GM18909 (cell line): ENCODE data around the gene CRIP3.

Experiments
- ATAC-seq: cut with Tn5 transposase; IDR thresholded peaks from one replicate; pipeline ENCODE4 v1.9.1; 2021; ENCODE audit warnings: mild to moderate bottlenecking; ENCODE audit not compliant: unreplicated experiment, poor library complexity

Gene CRIP3

GRCh38 chr6:43290905-43291355 is 17.7 kb downstream of the CRIP3 start:
- no peak for ATAC-seq

GRCh38 chr6:43290339-43290904 is 18.2 kb downstream of the CRIP3 start:
- ATAC-seq: no peak

GRCh38 chr6:43287717-43288679 is 20.6 kb downstream of the CRIP3 start:
- ATAC-seq: no peak

DNA sequence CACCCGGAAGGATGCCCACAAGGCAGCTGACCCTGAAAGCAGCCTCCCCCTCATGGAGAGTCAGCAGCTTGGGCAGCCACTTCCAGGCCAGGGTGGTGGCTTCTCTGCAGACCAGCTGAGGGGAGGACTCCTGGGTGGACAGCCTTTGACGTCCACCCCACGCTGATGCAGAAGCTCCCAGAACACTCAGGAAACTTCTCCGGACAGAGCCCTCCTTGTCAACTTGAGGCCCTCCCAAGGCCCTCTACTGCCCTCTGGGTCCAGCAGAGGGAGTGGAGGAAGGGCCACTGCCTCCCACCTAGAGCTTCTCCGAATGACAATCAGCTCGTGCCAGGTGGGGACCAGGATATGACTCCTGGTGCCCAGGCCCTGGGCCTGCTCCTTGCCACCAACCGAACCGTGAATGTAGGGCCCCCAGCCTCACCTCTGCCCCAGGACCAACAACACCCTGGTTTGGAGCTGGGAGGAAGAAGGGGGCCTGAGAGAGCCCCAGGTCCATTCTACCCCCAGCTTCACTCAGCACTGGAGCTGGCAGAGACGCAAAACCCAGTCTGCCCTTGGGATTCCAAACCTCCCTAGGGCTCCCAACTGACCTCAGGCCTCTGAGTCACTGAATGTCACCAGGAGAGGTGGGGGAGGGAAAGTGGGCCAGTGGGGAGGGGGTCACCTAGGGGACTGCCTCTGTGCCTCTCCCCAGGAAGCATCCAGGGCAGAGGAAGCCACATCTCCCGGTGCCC is 21.5 kb downstream of the CRIP3 start:
- ATAC-seq: no peak

- no peak for ATAC-seq
Observed at GRCh38 chr6:43286456-43286979, 22.1 kb downstream of the CRIP3 start.

DNA sequence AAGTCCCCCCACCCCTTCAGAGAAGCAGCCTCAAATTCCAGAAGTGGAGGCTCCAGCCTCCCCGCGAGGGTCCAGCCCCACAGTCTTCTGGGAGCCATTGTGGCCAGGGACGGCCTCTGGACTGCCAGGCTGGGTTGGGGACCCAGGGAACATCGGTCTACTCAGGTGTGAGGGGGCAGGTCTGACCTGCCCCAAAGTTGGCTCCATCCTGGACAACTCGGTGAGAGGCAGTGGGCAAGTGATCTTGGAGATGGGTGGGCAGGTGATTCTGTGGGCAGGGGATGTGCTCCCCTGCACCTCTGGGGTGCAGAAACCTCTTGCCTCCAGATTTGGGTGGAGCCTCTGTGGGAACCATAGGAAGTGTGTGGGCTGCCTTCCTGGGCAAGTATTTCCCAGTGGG is 22.8 kb downstream of the CRIP3 start:
- ATAC-seq: no peak

GRCh38 chr6:43284991-43285781 is 23.4 kb downstream of the CRIP3 start:
- no peak for ATAC-seq

- no peak for ATAC-seq
Observed at GRCh38 chr6:43283905-43284304, 24.7 kb downstream of the CRIP3 start.

DNA sequence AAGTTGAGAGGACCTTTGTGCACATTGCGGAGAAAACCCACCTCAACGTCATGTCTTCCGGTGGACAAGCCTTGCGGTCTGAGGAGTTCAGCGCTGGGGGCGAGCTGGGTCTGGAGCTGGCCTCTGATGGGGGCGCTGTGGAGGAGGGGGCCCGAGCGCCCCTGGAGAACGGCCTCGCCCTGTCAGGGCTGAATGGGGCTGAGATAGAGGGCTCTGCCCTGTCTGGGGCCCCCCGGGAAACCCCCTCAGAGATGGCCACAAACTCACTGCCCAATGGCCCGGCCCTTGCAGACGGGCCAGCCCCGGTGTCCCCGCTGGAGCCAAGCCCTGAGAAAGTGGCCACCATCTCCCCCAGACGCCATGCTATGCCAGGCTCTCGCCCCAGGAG is 25.1 kb downstream of the CRIP3 start:
- no peak for ATAC-seq

DNA sequence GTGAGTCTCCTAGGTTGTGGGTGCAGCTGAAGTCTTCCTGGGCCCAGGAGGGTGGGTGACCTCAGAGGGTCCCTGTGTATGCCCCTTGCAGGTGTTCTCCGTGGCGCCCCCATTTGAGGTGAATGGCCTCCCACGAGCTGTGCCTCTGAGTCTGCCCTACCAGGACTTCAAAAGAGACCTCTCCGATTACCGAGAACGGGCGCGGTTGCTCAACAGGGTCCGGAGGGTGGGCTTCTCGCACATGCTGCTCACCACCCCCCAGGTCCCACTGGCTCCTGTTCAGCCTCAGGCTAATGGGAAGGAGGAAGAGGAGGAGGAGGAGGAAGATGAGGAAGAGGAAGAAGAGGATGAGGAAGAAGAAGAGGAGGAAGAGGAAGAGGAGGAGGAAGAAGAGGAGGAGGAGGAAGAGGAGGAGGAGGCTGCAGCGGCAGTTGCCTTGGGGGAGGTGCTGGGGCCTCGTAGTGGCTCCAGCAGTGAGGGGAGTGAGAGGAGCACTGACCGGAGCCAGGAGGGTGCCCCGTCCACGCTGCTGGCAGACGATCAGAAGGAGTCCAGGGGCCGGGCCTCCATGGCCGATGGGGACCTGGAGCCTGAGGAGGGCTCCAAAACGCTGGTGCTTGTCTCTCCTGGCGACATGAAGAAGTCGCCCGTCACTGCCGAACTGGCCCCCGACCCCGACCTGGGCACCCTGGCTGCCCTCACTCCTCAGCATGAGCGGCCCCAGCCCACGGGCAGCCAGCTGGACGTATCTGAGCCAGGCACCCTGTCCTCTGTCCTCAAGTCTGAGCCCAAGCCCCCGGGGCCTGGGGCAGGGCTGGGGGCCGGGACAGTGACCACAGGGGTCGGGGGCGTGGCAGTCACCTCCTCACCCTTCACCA is 25.8 kb downstream of the CRIP3 start:
- ATAC-seq: no peak

GRCh38 chr6:43282060-43282459 is 26.6 kb downstream of the CRIP3 start:
- ATAC-seq: no peak

DNA sequence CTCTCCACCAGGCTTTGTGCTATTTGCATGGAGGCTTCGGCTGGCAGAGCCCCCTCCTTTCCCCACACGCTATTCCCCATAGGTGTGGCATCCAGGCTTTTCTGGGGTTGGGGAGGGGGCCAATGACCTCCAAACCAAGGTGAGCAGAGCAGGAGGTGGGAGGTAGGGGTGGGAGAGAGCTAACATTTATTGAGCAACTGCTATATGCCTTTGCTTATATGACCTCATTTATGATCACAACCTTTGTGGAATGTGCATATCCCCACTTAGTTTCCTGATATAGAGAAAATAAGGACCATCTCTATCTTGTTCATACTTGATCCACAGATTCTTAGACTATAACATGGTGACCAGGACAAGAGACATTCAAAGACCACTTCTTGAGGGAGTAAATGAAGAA is 28.4 kb downstream of the CRIP3 start:
- no peak for ATAC-seq

- ATAC-seq: no peak
Observed at GRCh38 chr6:43278524-43279078, 30.0 kb downstream of the CRIP3 start.

DNA sequence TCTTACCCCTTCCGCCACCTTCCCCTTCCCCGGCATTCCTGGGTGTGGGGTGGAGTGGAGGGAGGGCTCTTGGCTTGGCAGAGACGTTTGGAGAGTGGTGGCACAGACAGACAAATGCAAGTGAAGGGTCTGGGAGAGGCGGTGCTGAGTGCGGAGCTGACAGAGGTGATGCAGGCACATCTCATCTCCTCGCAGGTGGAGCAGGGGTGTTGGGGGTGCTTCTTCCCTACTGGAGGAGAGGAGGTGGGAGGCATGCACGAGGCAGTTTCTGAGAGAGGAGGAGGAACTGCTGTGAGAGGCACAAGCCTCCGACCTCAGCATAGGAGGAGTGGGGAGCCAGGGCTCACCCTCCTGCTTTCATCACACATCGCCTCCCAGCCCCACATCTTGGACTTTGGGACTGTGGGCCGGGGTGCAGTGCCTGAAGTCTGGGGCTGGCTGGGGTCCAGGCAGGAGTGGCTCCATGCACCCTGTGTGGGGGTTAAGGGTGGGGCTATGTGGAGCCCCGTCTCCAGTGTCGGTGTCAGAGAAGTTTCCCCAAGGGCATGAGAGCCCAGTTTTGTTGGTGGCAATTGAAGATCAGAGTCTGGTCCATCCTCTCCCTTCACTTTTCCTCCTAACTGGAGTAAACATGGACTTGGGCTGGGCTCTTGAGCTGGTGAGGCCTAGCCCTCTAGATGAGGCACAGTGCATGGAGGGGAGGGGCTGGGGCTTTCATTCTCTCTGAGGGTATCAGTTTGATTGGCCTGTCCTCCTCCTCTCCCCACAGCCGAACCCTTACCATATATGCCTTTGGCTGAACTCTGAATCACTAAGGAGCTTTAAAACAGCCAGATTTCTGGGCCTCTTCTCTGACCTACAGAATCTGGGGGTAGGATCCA is 30.7 kb downstream of the CRIP3 start:
- ATAC-seq: no peak

DNA sequence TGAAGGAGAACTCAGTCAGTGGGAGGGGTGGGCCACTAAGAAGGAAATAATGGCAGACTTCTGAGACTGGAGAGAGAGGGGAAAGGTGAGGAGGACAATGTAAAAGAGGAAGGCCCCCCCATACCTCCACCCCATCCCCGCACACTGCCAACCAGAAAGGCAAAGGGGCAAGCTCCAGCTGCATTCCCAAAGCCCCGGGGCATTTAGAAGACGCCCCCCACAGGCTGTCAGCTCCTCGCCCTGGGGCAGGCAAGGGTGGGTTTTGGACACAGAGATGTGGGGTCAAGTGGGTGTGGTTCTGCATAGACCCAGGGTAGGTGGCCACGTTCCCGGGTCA is 31.4 kb downstream of the CRIP3 start:
- no peak for ATAC-seq

DNA sequence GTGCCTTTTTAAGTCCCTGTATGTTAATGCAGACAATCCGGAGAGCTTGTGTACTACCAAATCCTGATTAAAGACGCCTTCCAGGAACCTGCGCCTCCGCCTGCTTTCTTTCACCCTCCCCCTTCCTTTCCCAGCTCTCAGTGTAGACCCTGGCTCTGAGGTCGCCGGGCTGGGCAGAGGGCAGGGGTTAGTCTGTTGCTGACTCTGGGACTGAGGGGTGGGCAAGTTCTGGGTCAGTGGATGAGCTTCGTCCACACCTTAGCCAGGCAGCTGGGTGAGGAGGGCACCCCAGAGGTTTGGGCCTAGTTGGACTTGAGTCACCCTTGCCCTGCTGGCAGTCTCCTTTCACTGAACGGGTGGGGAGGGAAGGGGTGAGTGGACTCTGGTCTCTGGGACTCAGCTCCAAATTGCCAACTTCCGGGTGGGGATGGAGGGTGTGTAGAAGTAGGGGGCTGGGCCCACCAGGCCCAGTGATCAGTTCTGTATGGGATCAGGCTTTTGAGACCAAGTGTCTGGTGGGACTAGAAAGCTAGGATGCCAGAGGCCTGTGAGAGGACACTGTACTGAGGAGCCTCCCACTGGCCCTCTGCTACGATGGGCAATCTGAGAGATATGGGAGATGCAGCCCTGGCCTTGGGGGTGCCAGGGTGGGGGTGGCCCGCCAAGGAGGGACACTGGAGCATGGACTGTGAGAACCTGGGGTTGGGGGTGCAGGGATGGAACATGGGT is 31.9 kb downstream of the CRIP3 start:
- ATAC-seq: no peak

- ATAC-seq: no peak
Observed at GRCh38 chr6:43275801-43276576, 32.6 kb downstream of the CRIP3 start.
